GM11168 (cell line): ENCODE data around the gene FDX2.
"Not testable (repeated sequence)": the region's sequence is repeated elsewhere in the genome, so short reads cannot be mapped to it uniquely, and the experiment has no call there.

Experiments
- in situ Hi-C: fragments of 300-500 bp; cut with MboI; formaldehyde crosslinking; loops from one replicate; pipeline ENCODE4 v1.12.0; 2022; ENCODE audit warnings: low sequenced_read_pairs; ENCODE audit not compliant: unreplicated experiment

Gene FDX2

GRCh38 chr19:10315335-10316214 is at the start of gene FDX2:
FDX2 (minus strand) TSS chr19:10316015; CDS start chr19:10315996, 19 bp downstream.
- in situ Hi-C loops, result no loop called here

- in situ Hi-C loops, result no loop called here
Measured at GRCh38 chr19:10365518-10365917, 49.7 kb upstream of the FDX2 start.

- in situ Hi-C loops, result no loop called here
Measured at GRCh38 chr19:10364644-10365043, 48.8 kb upstream of the FDX2 start.

GRCh38 chr19:10363789-10364281 is 48.0 kb upstream of the FDX2 start:
- in situ Hi-C loops, result no loop called here

- in situ Hi-C loops, result no loop called here
Measured at GRCh38 chr19:10362259-10362658, 46.4 kb upstream of the FDX2 start.

GRCh38 chr19:10361569-10362011 is 45.8 kb upstream of the FDX2 start:
- in situ Hi-C loops, result no loop called here

- in situ Hi-C loops, result no loop called here
Measured at GRCh38 chr19:10356431-10356830, 40.6 kb upstream of the FDX2 start.

GRCh38 chr19:10353793-10354391 is 38.1 kb upstream of the FDX2 start:
- in situ Hi-C loops, result no loop called here

- in situ Hi-C loops, result no loop called here
Measured at GRCh38 chr19:10352764-10353671, 37.2 kb upstream of the FDX2 start.

GRCh38 chr19:10346509-10346908 is 30.7 kb upstream of the FDX2 start:
- in situ Hi-C loops, result no loop called here

- in situ Hi-C loops, result no loop called here
Measured at GRCh38 chr19:10344780-10345179, 29.0 kb upstream of the FDX2 start.

GRCh38 chr19:10343495-10343894 is 27.7 kb upstream of the FDX2 start:
- in situ Hi-C loops, result no loop called here

- in situ Hi-C loops, result no loop called here
Measured at GRCh38 chr19:10339977-10340376, 24.2 kb upstream of the FDX2 start.

- in situ Hi-C loops, result no loop called here
Measured at GRCh38 chr19:10339380-10339960, 23.7 kb upstream of the FDX2 start, which contains the start of gene ICAM3. ICAM3 (minus strand) TSS chr19:10339624; CDS start chr19:10339614, 10 bp downstream.

GRCh38 chr19:10338940-10339339 is 23.1 kb upstream of the FDX2 start:
- in situ Hi-C loops, result no loop called here

- in situ Hi-C loops, result not testable (repeated sequence)
Measured at GRCh38 chr19:10336725-10337124, 20.9 kb upstream of the FDX2 start.

- in situ Hi-C loops, result no loop called here
Measured at GRCh38 chr19:10335352-10335985, 19.7 kb upstream of the FDX2 start.

- in situ Hi-C loops, result no loop called here
Measured at GRCh38 chr19:10334588-10335351, 19.0 kb upstream of the FDX2 start.
